ENCODE measurements around the gene BRD7.
A peak's percentile ranks its signal among the peaks of the same experiment; 100 is the strongest.

The BRD7 gene

GRCh38 chr16:50368410-50369132 lies at the start of gene BRD7:
Gene BRD7, minus strand, starts transcription at chr16:50368988. Its CDS starts 214 bp downstream, at chr16:50368774.
- DNase-seq = peak; percentile 76

- DNase-seq = no peak
These were observed 47.6 kb upstream of the BRD7 start for GRCh38 chr16:50416388-50416787.

GRCh38 chr16:50414152-50414551 lies 45.4 kb upstream of the BRD7 start:
- no peak for DNase-seq

DNA sequence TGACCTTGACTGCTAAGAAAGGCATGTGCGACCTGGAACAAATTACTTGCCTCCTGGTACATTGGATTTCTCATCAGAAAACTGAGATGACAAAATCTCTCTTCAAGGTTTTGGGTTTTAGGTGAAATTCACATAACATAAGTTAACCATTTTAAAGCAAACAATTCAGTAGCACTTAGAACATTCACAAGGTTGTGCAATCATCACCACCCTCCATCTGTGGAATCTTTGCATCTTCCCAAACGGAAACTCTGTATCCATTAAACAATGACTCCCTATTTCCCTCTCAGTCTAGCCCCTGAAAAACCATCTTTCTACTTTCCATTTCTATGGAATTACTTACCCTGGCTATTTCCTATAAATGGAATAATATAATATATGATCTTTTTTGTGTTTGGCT lies 42.2 kb upstream of the BRD7 start:
- no peak for DNase-seq

DNA sequence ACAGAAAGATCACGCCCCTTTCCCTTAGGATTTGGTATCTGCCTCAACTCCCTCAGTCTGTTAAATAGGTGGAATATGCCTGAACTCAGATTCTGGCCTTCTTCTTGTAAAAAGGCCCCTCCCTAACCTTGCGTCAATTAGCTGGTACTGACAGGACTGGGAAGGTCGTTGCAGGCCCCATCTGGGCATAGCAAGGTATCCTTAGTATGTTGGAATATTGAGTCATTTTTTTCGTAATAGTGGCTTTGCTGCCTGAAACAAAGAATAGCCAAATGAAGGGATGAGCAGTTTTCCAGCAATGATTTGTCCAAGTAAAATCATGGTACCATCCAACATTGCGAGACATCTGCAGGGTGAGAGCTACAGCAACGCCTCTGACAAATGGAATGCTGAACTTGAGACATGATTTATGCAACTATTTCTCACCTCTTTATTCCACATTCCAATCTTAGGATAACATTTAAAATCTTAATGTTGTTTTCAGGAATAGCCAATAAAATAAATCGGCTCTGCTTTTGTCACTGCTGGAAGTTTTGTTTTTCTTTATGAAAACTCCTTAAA lies 39.3 kb upstream of the BRD7 start:
- DNase-seq = no peak

DNA sequence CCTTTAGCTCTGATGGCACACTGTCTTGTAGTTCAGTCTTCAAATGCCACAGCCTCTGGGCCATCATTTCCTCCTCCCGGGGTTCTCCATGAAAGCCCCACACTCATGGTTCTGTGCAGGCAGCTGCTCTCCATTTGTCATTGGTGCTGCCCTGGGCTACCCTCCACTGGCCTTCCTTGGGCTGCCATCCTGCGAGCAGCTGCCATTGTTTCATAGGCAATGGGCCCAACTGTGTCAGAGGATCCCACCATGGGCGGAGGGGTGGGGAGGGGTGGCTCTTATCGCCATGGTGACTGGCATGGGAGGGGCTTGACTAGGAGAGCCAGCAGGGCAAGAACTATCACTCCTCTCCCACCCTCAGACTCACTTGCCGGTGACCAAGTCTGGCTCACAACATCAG lies 38.6 kb upstream of the BRD7 start:
- no peak for DNase-seq

GRCh38 chr16:50403491-50403890 lies 34.7 kb upstream of the BRD7 start:
- DNase-seq = no peak

GRCh38 chr16:50402298-50402895 lies 33.6 kb upstream of the BRD7 start:
- DNase-seq = no peak

- no peak for DNase-seq
These were observed 32.6 kb upstream of the BRD7 start for GRCh38 chr16:50401355-50401754.

GRCh38 chr16:50400967-50401348 lies 32.2 kb upstream of the BRD7 start:
- DNase-seq = no peak

- DNase-seq = no peak
These were observed 31.7 kb upstream of the BRD7 start for GRCh38 chr16:50400312-50400966.

GRCh38 chr16:50399411-50399810 lies 30.6 kb upstream of the BRD7 start:
- no peak for DNase-seq

DNA sequence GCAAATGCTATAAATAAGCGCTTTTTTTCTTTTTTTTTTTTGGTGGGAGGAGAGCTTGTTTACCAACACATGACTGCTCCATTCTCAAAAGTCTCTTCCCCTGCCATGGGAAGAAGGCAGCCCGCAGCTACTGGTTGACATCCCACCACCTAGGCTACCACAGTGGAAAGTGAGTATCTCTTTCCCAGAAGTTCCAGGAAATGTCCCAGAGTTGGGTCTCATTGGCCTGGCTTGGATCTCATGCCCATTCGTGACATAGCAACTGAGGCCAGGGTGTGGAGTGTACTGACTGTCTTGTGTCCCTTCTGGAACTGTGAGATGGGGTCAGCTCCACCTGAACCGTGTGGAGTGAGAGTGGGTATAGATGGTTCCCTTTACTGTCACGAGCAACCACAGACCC lies 29.5 kb upstream of the BRD7 start:
- no peak for DNase-seq

GRCh38 chr16:50396761-50397535 lies 28.2 kb upstream of the BRD7 start:
- no peak for DNase-seq

DNA sequence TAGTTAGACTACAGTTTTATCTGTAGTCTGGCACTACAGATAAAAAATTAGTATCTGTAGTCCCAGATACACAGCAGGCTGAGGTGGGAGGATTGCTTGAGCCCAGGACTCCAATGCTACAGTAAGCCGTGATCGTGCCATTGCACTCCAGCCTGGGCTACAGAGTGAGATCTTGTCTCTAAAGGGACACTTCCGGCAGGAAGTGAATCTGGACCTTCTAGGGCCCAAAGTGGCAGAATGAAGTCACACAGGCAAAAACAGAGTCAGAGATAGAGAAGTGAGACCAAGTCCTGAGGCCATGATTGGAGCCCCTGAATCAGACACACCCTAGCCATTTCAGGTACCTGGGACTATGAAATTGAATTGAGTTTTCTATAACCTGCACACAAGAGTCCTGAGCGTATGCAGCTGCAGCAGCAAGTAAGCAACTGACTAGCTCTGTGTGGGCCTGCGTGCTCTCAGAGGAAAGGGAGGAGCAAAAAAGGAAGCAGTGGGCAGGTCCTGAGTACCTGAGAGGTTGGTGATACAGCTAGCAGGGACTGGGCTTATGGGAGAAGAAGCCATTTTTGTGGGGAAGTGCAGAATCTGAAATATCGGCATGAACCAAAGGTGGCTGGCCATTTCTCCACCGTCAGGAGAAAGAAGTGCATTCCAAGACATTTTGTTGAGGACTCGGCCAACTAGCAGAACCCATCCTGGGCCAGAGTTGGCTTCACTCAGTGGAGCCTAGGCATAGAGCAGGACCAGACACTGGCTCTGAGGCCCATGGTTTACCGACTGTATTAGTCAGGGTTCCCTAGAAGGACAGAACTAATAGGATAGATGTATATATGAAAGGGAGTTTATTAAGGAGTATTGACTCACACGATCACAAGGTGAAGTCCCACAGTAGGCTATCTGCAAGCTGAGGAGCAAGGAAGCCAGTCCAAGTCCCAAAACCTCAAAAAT lies 27.2 kb upstream of the BRD7 start:
- no peak for DNase-seq

GRCh38 chr16:50393858-50394802 lies 25.3 kb upstream of the BRD7 start:
- no peak for DNase-seq

DNA sequence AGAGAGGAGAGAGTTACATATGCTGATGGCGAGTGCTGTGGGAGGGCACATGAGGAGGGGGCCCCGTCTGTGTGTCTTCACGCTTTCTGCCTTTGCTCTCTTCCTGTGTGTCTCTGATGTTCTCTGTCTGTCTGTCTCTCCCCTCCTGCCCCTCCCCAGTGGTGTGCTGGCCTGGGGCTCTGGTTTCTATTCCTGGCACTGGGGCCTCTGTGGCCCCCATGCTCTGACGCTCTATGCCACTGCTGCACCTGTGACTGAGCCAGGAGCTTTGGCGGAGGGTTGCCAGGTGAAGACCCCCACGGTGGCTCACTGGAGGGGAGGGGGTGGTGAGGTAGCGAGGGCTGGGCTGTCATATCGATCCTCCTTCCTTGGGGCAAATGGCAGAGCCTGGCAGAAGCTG lies 24.6 kb upstream of the BRD7 start:
- DNase-seq = no peak

- no peak for DNase-seq
These were observed 22.3 kb upstream of the BRD7 start for GRCh38 chr16:50390914-50391716.

DNA sequence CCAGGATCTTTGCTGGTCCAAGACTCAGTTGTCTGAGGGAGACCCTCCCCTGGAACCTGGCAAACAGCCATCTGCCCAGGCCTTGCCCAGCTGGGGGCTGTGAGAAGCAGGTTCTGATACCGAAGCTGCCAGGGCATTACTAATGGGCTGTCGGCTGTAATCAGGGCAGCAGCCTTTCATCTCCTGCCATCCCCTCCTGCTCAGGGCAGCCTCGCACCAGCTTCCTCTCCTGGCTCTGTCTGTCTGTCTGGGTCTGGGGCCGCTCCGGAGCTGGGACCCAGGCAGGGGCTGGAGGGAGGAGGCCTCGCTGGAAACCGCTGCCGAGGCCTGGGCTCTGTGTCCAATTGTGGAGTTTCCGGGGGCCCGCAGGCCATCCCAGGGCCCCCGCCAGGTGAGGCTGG lies 21.6 kb upstream of the BRD7 start:
- no peak for DNase-seq

DNA sequence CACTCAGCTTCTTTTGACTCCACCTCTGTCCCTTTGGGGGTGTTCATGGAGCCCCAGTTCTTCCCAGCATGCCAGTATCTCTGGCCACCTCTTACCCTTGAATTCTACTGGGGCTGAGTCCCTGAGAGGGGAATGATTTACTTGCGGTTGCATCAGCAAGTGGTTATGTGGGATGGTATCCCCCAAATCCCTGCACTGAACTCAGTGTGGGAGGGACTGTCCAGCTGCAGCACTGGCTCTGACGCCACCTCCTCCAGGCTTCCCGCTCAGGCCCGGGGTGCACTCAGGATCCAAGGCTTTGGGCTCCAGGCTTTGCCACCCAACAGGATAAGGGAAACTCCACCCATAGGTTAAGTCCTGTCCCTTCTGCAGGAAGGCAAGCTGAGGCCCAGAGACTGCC lies 21.1 kb upstream of the BRD7 start:
- DNase-seq = no peak

Data from activated CD4-positive, alpha-beta T cell treated with anti-CD3 and anti-CD28 coated beads, Interleukin-2, Interleukin-6, amounts not matched to agents 100 ng/mL and 50 ng/mL, durations not matched to agents 16 hours and 8 hours (primary cell).